ENCODE data around the gene C20orf141.

GRCh38 chr20:2801286-2801728, 13.5 kb upstream of the C20orf141 start:
- TF ChIP-seq, protein P1, sequence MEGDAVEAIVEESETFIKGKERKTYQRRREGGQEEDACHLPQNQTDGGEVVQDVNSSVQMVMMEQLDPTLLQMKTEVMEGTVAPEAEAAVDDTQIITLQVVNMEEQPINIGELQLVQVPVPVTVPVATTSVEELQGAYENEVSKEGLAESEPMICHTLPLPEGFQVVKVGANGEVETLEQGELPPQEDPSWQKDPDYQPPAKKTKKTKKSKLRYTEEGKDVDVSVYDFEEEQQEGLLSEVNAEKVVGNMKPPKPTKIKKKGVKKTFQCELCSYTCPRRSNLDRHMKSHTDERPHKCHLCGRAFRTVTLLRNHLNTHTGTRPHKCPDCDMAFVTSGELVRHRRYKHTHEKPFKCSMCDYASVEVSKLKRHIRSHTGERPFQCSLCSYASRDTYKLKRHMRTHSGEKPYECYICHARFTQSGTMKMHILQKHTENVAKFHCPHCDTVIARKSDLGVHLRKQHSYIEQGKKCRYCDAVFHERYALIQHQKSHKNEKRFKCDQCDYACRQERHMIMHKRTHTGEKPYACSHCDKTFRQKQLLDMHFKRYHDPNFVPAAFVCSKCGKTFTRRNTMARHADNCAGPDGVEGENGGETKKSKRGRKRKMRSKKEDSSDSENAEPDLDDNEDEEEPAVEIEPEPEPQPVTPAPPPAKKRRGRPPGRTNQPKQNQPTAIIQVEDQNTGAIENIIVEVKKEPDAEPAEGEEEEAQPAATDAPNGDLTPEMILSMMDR (IDR thresholded peaks at IDR 0.05), result no peak
- TF ChIP-seq POLR2AphosphoS5 (IDR thresholded peaks at IDR 0.05) (no peak), POLR2A (IDR thresholded peaks at IDR 0.05) (no peak)
